ENCODE results near the gene ITFG2.

- TF ChIP-seq GATA1 (IDR thresholded peaks at IDR 0.05; ENCODE audit: low read depth, low read length) (no peak), POLR2A (IDR thresholded peaks at IDR 0.05; ENCODE audit: low read length) (no peak)
Observed at GRCh38 chr12:2797721-2798418, 14.6 kb upstream of the ITFG2 start.
